GM19238 (cell line): ENCODE results near the gene ZNF436.
"Not testable (repeated sequence)": the region's sequence is repeated elsewhere in the genome, so short reads cannot be mapped to it uniquely, and the experiment has no call there.

Experiments used
- DNase-seq: peaks from one replicate; pipeline ENCODE4 v3.0.0; 2011; ENCODE audit warnings: low spot score; ENCODE audit not compliant: insufficient read length

The ZNF436 gene

DNA sequence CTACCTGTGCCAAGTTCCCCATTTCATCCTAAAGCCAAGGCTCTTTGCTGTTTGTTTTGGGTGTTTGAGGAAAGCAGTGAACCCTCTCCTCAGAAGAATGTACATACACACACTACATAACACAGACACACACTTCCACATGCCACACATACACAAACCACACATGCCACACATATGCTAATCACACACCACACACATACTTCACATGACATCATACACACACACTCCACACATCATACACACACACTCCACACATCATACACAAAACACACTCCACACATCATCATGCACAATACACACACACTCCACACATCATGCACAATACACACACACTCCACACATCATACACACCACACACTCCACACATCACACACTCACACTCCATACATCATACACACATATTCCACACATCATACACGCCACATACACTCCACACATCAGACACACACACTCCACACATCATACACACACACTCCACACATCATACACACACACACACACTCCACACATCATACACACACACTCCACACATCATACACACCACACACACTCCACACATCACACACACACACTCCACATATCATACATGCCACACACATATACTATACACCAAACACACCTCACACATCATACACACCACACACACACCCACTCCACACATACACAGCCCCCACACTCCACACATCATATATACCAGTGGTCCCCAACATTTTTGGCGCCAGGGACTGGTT is 22.7 kb upstream of the ZNF436 start:
- DNase-seq: no peak

DNA sequence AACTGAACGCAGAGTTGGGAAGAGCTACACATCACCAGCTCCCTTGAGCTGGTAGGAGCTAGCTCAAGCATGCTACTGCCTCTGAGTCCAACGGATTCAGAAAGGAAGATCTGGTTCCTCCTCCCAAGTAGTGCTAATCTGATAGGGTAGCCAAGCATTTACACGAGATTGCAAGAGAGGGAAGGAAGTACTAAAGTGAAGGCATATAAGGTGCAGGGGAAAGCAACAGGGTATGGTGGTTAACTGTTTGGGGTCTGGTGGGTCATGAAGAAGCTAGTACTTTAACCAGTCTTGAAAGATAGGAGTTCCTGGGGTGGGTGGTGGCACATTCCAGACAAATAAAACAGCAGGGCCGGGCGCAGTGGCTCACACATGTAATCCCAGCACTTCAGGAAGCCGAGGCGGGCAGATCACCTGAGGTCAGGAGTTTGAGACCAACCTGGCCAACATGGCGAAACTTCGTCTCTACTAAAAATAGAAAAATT is 20.2 kb upstream of the ZNF436 start:
- no peak for DNase-seq

DNA sequence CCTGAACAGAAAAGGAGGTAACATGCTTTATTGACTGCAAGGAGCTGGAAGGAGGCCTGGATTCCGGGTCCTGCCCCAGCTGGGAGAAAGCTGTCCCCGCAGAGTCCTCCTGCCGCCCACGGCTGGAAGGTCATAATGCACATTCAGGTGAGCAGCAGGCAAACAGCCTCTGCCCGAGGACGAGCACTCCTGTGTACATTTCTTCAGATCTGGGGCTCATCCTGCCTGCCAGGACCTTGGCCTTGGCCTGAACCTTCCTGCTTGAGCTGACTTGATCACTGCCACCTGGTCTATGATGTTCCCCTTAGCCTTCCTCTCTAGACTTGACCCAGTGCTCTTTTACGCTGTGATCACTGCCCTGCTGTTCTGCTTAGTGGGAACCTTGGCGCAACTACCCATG is 17.9 kb upstream of the ZNF436 start:
- no peak for DNase-seq

DNA sequence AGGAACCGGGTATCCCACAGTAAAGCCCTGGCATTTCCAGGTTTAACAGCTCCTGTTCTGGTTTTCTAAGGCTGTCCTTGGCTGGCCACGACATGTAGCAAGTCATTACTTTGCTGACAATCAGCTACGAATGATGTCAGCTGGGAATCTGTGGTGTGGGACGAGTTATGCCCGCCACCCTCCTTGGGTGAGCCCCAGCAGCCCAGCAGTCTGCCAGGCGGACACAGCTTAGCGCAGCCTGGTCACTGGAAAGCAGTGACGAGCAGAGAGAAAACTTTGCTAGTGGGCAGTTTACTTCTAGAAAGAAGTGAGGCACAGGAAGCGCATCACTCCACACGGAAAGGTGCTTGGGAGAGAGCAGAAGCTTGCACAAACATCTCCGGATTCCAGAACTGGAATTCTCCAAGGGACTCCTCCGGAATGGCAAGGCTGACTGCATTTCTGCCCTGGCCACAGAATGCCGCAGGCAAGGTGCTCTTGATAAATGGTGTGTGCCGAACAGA is 15.5 kb upstream of the ZNF436 start:
- no peak for DNase-seq

DNA sequence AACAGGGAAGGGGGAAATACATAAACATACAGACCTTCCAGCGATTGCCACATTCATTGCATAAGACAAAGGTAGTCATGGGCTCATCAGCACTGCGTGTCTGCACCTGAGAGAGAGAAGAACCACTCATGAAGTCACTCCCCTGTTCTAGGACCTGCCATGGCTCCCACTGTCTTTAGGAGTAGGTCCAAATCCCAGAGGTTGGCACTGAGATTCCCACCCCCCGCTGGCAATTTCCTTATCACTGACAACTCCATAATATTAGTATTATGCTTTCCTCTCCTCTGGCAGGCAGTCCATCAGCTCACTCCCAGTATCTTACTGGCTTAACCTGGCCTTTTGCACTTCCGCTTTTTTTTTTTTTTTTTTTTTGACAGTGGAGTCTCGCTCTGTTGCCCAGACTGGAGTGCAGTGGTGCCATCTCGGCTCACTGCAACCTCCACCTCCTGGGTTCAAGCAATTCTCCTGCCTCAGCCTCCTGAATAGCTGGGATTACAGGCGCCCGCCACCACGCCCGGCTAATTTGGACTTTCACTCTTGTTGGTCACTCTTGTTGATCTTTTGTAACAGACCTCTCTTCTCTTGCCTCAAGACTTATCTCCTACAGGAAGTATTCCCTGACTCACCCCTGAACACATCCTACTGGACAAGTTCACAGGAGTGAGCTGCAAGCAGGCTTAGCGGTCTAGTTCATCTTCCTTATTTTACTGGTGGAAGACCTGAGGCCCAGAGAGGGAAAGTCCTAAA is 14.8 kb upstream of the ZNF436 start:
- no peak for DNase-seq

DNA sequence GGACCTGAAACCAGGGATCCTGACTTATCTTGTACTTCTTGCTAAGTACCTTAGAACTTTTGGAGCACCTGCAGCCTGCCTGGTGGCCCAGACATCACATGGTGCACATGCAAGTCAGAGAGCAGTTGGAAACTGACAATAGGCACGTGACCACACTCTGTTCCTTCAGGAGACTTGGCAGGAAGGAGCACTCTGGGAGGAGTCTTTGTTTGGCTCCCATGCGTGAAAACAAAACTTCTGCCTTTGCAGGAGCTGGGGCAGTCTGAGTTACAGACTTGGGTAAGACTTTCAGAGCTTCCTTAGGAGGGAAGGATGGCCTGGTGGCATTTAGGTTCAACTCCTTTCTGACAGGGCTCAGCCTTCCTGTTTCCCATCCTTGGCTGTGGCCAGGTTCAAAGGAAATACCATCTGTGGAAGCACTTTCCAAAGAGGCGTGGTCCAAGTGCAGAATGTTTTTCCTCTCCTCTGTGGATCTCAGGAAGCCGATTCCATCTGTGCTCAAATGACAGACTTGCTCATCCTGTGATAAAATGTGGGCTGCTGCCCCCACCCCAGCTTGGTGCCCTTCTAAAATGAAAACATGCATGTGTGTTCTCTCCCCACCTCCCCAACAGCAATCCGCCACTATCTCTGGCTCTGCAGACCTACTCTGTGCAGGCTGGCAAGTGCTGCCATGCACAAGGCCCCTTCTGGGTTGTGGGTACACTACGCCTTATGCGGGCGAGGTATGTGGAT is 14.1 kb upstream of the ZNF436 start:
- no peak for DNase-seq

DNA sequence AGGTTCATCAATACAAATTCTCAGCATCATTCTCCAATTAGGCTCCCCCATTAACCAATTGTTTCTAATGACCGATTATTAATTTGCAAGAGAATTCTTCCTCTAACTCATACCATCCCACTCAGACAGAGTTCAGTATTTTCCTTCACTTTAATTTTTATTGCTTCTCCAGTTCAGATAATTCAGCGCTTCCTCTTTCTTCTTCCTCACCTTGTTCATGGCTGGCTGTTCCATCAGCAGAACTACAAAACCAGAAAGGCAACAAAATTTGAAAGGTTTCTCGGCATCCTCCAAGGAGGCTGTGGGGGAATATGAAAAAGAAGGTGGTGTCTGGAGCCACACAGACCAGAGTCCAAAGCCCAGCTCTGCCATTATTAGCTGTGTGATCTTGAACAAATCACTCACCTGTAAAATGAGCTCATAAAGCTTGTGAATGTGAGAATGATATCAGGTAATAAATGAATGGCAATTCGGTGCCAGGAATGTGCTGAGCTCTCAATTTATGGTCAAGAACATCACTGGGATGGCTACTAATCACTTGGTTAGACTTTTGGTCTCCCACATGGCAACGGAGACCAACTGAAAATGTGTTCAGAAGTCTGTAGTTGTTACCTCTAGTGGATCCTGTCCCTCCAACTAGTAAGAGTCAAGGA is 11.7 kb upstream of the ZNF436 start:
- DNase-seq: no peak

DNA sequence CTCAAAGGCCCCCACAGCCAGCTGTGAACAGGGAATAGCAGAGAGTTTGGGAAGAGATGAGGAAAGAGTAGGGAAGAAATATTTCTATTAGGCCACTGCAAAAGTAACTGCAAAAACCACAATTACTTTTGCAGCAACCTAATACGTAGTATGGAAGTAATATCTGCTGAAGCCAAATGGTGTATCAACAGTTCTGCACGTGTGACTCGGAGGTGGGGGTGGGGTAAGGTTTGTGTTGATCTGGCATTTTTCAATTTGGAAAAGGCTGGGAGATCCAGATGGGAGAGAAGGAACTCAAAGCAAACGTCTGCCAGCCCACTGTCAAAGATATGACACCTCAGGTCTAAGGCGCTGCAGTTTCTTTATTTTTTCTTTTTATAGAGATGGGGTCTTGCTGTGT is 11.1 kb upstream of the ZNF436 start:
- no peak for DNase-seq

DNA sequence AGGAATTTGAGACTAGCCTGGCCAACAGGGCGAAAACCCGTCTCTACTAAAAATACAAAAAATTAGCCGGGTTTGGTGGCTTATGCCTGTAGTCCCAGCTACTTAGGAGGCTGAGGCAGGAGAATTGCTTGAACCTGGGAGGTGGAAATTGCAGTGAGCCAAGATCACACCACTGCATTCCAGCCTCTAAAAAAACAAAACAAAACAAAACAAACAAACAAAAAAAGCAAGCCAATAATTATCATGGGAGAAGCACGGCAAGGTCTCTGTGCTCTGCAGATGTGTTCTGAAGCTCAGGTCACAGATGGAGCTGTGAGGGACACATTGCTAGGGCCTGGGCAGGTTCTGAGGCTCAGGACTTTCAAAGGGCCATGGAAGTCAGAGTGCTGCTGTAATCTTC is 10.6 kb upstream of the ZNF436 start:
- not testable (repeated sequence) for DNase-seq

DNA sequence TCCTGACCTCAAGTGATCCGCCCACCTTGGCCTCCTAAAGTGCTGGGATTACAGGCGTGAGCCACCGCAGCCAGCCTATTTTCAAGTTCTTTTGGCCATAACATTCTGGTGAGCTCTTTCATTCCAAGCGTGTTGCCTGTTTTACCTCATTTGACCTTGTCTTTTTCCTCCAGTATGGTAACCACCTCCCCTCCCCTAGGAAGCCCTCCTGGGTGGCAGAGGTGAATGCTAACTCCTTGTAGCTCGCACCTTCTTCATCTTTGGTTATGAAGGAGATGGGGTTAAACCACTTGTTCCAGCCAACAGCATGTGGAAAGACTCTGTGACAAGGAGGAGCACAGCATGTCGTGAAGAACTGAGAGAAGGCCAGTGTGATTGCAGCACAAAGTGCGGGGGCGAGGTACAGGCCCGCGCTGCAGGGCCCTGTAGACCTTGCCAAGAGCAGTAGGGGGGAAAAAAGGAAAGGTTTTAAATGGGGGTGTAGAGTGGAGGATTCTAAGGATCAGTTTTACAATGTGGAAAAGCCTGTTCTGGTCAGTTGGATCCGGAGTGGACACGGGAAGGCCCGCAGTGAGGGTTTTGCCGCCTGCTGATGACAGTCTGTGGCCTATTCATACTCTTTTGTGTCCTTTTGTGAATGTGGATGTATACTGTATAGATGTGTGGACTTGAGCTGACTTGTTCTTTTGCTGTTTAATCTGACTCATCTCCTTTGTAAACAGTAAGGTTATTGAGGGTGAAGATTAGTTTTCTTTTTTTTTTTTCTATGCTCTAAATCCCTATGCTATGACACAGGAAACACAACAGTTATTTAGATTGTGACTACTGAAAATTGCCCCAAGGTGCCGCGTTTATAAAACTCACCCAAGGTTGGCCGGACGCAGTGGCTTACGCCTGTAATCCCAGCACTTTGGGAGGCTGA is 7.5 kb upstream of the ZNF436 start:
- no peak for DNase-seq

DNA sequence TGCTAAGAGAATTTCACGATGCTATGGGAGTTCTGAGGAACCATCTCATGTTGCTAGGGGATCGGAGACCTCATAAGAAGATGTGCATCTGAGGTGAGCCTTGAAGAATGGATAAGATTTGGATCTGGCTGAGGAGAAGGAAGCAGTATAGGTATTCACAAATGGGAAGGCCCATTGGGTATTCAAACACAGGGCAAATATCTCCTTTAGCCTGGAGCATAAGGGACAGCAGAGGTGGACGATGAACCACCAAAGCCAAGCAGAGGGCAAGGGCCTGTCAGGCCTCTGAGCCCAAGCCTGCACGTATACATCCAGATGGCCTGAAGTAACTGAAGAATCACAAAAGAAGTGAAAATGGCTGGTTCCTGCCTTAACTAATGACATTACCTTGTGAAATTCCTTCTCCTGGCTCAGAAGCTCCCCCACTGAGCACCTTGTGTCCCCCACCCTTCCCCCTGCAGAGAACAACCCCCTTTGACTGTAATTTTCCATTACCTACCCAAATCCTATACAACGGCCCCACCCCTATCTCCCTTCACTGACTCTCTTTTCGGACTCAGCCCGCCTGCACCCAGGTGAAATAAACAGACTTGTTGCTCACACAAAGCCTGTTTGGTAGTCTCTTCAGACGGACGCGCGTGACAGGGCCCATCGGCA is 4.6 kb upstream of the ZNF436 start:
- not testable (repeated sequence) for DNase-seq

DNA sequence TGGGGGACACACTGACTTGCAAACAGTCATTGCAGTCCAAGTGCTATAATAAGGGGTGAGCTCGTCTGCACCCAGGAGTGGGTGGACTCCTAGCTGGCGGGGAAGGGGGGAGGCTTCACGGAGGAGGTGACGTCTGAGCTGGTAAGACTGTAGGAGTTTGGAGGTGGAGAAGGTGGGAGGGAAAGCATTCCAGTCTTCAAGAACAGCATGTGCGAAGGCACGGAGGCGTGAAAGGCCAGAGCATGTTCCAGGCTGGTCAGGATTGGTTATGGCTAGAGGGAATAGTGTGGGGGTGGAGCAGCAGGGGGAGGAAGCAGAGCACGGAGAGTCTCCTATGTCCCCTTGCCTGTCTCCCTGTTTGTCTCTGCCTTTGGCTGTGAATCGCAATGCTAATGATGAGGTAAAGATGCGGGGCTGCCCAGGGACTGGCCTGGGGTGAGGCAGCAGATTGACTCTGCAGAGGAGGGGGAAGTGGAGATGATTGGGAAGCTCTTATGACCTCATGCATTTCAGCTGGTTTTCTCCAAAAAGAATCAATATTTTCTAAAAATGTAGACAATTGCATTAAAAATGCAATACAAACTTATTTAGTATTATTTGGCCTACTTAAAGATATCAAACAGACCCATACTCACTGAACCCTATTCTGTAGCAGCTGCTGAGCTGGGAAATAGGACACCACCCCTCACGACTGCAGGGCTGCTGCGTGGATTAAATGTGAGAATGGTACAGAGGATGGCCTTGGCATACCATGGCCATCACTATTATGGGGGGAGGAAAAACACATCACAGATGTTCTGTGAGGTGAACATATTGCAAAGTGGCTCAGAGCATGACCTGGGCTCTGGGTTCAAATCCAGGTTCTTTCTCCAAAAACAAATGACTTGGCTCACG is 2.6 kb upstream of the ZNF436 start:
- DNase-seq: no peak

DNA sequence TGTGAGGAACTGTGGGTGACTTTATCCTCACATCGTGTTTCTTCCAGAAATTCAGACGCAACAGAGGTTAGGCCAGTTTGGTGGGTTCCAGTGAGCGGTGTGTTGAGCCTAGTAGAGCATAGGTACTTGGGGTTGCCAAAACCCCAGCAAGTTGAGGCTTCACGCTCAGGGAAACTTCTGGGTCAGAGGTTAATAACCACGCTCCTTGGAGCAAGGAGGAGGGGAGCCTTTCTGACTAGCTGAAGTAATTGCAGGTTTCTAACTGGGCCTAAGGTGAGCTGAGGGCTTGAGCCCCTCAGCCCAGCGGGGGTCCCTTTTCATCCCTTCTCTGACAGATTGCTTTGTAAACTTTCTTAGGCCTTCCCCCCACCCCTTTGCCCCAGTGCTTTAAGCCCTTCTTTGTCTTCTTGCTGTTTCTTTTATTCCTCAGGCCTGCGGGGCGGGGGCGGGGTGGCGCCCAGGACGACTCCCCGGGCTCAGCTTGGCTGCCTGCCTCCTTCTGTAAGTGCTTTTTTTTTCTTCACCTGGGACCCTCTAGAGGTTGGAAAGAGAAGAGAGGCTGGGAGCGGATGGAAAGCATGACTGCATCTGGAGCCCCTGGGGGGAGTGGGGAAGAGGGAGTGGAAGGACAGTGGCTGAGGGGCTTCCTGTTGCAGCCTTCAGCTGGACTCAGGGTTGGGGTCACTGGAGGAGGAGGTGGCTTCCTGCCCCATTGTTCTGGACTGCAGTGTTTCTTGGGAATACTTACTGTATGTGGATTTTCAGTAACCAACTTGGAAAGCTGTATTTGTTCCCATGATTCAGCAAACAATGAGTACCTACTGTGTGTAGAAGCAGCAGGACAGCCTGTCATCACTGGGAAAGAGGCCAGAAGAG is 1.3 kb upstream of the ZNF436 start:
- DNase-seq: no peak

DNA sequence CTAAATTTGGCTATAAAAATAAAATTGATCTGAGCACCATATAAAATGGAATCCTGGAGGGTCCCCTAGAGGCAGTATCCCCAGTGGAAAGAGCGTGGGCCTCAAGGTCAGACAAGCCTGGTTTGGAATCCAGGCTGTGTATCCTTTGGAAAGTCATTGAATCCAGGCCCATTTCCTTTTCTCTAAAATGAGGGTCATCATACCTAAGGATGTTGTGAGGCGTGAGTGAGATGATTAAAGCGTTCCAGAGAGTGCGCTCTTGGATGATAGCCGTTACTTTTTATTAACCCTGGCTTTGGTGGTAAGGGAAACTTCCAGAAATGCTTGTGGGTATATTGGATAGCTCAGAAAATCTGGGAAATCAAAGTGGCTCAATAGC is 683 bp upstream of the ZNF436 start:
- no peak for DNase-seq

DNA sequence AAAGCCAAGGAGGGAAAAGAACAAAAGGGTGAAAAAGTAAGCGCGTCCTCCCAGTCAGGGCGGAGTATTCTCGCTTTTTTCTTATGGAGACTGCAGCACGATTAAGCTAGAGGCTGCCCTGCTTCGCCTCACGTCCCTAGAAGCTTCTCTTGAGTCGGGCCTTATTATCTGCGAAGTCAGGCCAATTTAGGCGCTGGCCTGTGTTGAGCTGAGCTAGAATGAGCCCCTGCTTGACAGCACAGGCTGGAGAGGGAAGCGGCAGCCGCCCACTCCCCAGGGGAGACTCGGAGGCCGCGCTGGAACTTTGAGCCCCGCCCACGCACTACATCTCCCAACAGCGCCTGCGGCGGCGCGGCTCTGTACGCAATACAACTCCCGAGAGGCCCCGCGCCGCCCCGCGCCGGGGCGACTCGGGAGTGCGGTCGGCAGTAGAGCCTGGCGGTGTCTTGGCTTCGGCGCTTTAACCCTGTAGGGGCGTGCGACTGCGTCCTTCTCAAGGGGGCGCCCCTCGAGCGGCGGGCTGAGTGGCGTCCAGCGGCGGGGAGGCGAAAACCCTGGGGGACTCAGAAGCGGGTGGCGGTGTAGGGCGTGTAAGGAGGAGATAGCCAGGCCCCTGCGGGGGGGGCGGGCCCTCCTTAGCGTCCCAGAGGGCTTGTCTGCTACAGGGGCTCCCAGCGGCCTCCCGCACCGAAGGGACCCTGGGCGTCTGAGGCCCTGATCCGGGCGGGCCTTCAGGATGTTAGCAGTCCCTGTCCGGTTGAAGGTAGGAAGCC is 888 bp downstream of the ZNF436 start:
- DNase-seq: peak; percentile 73

DNA sequence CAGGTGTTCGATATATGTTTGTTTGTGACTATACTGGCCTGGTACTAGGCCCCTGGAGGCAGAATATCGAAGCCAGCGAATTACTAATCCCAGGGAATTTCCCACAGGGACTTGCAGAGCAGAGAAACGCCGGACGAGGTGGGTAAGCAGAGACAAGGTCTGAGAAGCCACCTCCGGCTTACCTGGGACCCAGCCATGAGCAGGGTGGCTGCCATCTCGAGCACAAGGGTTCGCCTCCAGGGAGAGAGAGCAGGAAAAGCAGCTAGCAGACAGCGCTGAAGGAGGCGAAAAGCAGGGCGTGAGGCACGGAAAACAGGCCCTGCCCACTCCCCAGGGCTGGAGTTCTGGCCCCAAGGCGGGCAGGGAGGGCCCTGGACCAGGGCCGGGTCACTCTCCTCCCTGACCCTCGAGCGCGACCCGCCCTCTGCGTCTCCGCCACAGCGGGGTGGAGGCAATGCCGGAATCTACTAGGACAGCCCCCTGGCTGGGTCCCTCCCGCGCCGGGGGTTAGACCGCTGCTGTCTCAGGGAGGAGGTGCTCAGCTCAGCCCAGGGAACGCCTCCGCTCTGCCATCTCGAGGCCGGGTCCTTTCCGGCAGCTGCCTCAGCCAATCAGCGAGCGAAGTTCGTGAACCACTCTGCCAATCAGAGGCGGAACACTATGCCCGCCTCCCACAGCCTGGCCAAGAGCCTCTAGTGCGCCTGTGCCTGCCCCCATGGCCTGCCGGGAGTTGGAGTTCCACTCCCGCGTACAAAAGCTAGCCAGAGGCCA is 1.7 kb downstream of the ZNF436 start:
- peak; percentile 97 for DNase-seq

DNA sequence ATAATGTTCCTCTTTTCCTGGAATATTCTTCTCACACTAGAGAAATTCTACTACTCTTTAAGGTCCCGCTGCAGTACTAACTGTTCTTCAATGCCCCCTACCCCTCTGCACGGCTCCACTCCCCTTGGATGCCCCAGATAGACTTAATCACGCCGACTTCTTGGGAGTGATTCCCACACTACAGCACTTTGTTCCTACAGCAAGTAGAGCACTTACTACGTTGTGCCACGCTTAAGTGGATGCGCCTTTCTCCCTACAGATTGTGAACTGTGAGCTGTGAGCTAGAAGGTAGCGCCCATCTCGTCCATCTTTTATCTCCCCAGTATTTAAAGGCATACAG is 2.2 kb downstream of the ZNF436 start:
- no peak for DNase-seq
